ENCODE data around the gene RPL5.

The RPL5 gene

DNA sequence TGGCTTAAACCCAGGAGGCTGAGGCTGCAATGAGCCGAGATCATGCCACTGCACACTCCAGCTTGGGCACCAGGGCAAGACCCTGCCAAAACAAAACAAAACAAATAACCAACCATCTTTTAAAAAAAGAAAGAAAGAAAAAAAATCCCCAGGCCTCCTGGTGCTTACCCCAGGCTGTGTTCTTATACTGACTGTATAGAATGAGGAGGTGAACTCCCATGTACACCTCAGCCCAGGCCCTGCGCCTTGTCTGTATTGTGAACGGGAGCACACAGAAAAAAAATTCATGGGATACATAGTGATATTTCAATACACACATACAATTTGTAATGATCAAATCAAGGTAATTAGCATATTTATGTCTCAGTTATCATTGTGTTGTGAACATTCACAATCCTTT is 14.1 kb downstream of the RPL5 start:
- in situ Hi-C loops (cut with HindIII; ENCODE audit: low pct_ligation_motif_present, low pct_unique_long_range_greater_than_20kb, low sequenced_read_pairs): no loop called here
- DNase-seq: no peak

DNA sequence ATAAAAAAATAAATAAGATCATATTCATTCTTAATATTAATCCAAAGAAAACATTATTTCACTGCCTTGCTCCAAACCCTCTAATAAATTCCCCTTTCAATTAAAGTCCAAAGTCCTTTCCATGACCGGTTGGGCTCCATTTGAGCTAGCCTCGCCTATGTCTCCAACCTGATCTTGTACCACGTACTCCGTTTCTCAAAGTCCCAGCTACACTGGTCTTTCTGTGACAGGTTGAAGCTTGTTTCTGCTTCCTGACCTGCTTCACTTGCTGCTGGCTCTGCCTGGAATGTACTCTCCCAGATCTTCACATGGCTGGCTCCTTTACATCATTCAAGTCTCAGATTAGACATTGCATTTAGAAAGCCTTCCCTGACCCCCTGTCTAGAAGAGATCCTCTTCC is 16.4 kb downstream of the RPL5 start:
- DNase-seq: no peak
- in situ Hi-C loops (cut with HindIII; ENCODE audit: low pct_ligation_motif_present, low pct_unique_long_range_greater_than_20kb, low sequenced_read_pairs): no loop called here

DNA sequence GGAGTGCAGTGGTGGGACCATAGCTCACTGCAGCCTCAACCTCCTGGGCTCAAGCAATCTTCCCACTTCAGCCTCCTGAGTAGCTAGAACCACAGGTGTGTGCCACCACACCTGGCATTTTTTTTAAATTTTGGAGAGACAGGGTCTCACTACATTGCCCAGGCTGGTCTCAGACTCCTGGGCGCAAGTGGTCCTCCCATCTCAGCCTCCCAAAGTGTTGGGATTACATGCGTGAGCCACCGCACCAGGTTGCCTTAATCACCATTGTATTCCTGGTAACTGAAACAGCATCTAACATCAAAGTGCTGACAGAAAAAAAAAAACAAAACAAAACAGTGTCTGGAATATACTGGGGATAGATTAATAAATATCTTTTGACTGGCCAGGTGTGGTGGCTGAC is 18.2 kb downstream of the RPL5 start:
- DNase-seq: no peak
- in situ Hi-C loops (cut with HindIII; ENCODE audit: low pct_ligation_motif_present, low pct_unique_long_range_greater_than_20kb, low sequenced_read_pairs): no loop called here

DNA sequence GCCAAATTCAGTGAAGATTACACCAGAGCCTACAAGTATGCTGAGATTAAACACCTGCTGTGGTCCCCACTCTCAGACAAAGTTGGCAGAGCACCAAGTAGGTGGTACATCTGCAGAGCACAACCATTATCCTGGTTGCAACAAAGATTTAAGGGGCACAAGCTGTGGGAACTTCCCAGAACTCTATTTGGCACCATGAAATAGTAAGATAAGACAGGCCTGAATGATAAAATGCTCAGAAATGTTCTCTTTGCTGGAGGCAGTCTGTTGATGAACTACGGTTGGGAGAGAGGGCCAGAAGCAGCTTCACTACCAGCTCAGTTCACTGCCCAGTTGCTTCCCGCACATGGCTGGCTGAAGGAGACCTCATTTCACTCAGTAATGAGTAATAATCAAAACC is 19.9 kb downstream of the RPL5 start:
- in situ Hi-C loops (cut with HindIII; ENCODE audit: low pct_ligation_motif_present, low pct_unique_long_range_greater_than_20kb, low sequenced_read_pairs): no loop called here
- no peak for DNase-seq

DNA sequence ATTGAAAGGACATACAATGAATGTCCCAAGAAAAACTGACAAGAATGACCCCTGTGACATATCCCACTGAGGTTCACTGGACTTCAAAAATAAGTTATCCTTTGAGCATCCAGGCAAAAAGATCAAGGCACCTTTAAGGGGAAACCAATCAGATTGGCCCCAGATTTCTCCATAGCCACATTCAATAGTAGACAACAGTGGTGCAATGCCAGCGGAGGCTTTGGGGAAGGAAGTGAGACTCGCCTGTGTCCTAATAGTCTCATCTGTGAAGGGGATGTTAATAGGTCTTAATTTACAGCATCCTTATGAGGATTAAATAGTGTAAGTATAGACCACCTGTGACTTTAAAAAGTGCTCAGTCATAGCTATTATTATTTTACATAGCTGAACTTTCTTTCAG is 21.5 kb downstream of the RPL5 start:
- in situ Hi-C loops (cut with HindIII; ENCODE audit: low pct_ligation_motif_present, low pct_unique_long_range_greater_than_20kb, low sequenced_read_pairs): no loop called here
- DNase-seq: no peak

DNA sequence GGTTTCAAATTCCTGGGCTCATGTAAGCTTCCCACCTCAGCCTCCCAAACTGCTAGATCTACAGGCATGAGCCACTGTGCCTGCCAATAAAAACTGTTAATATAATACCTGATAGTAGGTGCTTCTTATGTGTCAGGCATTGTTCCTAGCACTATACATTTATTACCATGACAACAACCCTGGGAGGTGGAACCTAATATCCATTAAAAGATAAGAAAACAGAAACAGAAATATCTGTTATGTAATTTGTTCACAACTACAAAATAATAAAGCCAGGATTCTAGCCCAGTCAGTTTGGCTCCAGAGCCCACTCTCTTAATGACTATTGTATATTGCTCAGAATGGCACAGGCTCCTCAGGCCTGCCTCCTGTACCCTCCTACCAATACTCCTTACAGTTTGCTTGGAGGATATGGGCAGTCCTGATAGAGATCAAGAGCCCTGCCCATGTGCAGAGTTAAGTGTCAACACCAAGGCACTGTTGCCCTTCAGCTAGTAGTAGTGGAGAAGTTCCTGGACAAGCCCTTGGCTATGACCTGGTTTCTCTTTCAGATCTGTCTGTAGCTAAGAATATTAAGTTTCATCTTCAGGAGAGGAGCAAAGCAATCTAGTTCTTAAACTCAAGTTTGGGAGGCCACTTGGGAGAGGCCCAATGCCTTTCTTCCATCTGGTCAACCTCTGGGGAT is 22.4 kb downstream of the RPL5 start:
- DNase-seq: no peak
- in situ Hi-C loops (cut with HindIII; ENCODE audit: low pct_ligation_motif_present, low pct_unique_long_range_greater_than_20kb, low sequenced_read_pairs): no loop called here

DNA sequence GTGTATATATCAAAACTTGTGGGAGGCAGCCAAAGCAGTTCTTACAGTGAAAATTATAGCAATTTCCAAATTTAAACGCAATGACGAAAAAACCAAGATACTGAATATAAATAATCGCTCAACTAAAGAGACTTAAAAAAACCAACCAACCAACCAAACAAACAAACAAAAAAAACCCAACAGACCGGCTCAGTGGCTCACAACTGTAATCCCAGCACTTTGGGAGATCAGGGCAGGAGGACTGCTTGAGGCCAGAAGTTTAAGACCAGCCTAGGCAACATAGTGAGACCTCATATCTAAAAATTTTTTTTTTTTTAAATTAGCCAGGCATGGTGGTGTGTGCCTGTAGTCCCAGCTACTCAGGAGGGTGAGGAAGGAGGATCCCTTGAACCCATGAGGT is 23.4 kb downstream of the RPL5 start:
- DNase-seq: no peak
- in situ Hi-C loops (cut with HindIII; ENCODE audit: low pct_ligation_motif_present, low pct_unique_long_range_greater_than_20kb, low sequenced_read_pairs): no loop called here

DNA sequence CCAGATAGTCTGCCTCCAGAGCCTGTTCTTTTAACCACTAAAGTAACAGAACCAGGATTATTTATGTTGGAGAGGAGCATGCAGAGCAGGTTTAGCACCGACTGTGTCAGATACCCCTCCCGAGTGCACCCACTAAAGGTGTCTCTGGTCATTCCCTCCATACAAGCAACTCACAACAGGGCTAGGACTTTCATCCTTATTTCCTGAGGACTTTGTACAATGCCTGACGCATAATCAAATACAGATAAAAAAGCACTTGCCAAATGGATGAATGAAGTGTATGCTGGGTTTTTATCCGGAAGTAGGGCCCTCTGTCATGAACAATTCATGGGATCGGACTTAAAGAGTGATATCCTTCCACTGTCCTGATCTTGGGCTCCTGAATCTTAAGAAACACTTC is 26.0 kb downstream of the RPL5 start:
- in situ Hi-C loops (cut with HindIII; ENCODE audit: low pct_ligation_motif_present, low pct_unique_long_range_greater_than_20kb, low sequenced_read_pairs): no loop called here
- no peak for DNase-seq

DNA sequence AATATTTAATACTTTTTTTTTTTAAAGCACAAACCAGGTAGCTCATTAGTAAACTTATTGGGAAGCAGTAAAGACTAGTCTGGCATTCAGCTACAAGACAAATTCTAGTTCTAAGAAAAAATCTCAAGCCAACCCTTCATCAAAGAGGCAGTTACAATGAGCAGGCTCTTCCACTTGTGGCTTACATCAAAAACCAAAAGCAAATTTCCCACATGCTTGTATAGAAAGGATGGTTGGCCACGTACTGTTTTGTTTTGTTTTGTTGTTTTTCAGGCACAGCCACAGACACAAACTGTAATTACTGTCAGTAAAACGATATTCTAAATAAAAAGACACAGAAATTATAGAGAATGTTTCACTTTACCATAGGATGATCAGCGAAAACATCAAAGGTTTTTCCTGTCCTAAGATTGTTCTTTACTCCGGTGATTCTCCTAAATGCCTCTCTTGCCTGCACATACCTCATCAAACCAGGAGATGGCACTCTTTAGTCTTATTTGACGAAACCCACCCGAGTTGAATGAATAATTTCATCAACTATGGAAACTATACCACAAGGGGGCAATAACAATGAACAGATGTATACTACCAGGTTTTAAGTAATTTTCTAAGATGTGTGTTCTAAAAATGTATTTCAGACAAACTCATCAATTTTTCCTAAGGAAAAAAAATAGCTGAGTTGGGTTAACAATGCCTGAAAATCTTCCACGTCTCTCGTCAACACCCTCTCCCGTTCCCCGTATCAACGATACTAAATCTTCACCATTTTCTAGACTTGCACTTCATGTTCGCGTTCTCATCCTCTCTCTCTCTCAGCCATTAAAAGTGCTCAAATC is 26.9 kb downstream of the RPL5 start:
- DNase-seq: peak; percentile 80
- in situ Hi-C loops (cut with HindIII; ENCODE audit: low pct_ligation_motif_present, low pct_unique_long_range_greater_than_20kb, low sequenced_read_pairs): no loop called here

DNA sequence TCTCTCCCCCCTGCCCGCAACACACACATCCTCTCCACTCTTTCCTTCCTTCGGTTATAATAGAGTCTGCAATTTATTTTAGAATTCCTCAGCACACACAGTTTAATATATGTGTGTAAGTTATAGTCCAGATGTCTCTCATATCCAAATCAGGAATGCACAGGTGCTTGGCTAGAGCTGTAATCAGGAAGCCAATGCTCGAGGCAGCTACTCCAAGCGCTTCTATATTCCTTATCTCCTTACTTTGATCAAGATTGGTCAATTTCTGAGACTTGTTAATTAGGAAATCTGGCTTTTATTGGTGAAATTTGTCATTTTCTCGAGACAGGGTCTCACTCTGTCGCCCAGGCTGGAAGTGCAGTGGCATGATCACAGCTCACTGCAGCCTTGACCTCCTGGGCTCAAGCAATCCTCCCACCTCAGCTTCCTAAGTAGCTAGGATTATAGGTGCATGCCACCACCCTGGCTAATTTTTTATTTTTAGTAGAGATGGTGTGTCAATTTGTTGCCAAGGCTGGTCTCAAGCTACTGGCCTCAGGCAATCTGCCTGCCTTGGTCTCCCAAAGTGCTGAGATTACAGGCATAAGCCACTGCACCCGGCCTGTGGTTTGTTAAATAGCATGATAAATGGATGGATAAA is 27.7 kb downstream of the RPL5 start:
- in situ Hi-C loops (cut with HindIII; ENCODE audit: low pct_ligation_motif_present, low pct_unique_long_range_greater_than_20kb, low sequenced_read_pairs): no loop called here
- DNase-seq: no peak

DNA sequence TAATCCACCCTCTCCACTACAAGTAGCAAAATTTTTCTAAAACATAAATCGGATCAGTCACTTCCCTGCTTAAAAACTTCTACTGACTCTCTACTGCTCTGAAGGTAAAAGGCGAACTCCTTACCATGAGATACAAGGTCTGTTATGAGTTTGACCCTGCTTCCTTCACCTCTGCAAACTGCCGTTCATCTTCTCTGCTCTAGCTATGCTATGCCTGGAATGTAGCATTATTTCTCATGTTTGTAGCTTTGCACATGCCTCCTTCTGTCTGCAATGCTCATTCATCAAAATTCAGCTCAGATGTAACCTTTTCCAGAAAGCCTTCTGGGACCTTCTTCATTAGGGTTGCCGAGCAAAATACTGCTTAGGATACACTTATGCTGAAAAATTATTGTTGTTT is 30.8 kb downstream of the RPL5 start:
- no peak for DNase-seq
- in situ Hi-C loops (cut with HindIII; ENCODE audit: low pct_ligation_motif_present, low pct_unique_long_range_greater_than_20kb, low sequenced_read_pairs): no loop called here

DNA sequence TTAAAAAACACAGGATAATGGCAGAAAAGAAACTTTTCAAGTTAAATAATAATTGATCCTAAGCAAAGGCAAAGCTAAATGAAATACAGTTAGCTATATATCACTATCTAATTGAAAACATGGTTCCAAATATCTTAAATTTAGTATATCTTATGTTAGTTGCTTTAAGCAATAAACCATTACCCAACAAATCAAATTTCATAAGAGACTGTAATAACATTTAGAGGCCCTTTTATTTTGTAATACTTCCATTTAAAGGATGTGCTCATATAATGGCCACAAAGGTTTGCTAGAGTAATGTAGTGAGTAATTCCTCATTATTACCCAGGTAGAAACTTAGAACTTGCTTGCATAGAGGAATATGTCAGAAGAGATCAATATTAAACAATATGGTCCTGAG is 32.3 kb downstream of the RPL5 start:
- no peak for DNase-seq
- in situ Hi-C loops (cut with HindIII; ENCODE audit: low pct_ligation_motif_present, low pct_unique_long_range_greater_than_20kb, low sequenced_read_pairs): no loop called here

DNA sequence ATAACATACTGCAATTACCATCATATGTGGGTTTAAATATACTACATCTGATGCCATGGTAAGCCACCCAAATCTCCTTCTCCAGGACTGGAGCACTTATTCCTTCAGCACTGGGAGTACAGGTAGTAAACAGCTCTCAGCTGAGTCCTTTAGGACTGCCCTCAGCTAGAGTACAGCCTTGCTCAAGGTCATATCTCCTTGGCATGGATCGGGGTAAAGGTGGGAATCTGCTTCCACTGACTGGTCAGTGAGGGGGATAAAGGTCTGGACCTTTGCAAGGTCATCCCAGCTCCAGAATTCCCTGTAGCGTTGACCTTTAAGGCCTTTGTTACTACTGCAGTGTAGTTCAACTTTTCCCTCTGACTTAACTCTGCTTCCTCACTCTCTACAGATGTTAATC is 38.8 kb downstream of the RPL5 start:
- in situ Hi-C loops (cut with HindIII; ENCODE audit: low pct_ligation_motif_present, low pct_unique_long_range_greater_than_20kb, low sequenced_read_pairs): no loop called here

DNA sequence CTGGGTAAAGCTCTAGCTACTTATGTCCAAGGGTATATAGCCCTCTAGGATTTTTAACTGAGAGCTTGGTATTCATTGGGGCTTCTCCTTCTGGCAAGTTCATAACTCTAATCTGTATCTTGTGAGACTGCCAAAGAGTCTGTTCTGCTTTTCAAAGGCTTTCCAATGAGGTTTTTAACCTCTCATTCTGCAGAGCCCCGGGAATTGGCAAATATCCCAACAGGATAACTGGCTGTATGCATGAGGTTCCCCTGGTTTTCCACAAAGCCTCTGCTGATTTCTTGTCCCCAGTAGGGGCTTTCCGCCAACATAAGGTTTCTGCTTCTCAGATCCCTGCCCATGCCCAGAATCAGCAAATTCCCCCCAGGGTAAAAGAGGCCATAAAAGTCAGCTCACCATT is 40.9 kb downstream of the RPL5 start:
- in situ Hi-C loops (cut with HindIII; ENCODE audit: low pct_ligation_motif_present, low pct_unique_long_range_greater_than_20kb, low sequenced_read_pairs): no loop called here
- DNase-seq: no peak

More for the DNA sequence above, 38.8 kb downstream of the RPL5 start:
- no peak for DNase-seq

DNA sequence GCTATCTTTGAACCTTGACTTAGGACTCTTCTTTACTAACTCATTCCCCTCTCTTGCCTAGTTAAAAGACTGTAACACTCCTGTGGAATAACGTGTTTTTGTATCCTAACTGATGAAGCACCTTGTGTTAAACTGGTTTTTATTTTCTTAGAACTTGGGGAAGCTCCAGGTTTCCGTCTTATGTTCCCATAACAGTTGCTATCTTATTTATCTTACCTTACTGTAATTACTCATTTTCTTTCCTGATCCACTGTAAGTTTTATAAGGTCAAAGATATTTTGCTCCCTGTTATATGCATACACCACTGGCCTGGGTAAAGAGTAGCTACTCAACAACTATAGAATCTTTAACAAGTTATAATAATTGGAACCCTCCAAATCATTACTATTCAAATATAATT is 43.1 kb downstream of the RPL5 start:
- in situ Hi-C loops (cut with HindIII; ENCODE audit: low pct_ligation_motif_present, low pct_unique_long_range_greater_than_20kb, low sequenced_read_pairs): no loop called here
- DNase-seq: no peak

DNA sequence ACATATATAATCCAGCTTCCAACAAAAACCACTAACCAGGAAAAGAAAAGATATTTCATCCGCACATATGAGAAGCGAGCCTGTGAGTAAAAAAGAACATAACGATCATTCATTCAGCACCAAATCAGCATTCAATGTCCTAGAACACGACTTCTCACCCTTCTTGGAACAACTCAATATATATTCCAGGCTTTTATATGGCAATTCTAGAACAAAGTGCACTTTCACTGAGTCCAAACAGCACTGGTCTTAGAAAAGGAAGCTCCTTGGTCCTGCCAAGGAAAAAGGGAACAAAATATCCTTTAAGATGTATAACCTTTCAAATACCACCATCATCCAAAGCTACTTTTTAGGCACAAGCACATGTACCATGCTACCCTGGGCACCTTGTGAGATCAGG is 44.5 kb downstream of the RPL5 start:
- in situ Hi-C loops (cut with HindIII; ENCODE audit: low pct_ligation_motif_present, low pct_unique_long_range_greater_than_20kb, low sequenced_read_pairs): no loop called here
- DNase-seq: no peak

DNA sequence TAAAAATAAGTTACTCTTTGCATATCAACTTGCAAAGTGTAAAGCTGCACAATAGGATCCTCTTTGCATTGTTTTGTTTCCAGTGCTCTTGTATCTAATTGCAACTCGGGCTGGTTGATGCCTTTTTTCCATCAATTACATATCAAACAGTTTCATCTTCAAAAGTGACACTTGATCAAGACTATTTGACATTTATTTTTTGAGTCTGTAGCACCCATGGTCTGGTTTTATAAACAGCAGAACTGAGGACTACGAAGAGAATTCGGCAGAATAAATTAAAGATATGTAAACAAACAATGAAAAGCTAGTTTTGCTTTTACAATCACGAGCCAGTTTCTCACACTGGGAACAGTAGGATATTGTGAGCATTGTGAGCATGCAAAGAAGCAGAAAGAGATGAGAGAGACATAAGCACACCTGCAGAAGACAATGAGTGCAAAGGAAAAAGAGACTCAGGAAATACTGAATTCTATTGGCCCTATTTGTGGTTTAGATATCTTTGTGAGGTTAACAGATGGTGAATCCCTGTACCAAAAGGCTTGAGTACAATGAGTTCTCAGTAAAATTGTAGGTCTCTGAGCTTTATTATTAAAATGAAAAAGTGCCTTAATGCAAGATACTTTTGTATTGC is 45.4 kb downstream of the RPL5 start:
- no peak for DNase-seq
- in situ Hi-C loops (cut with HindIII; ENCODE audit: low pct_ligation_motif_present, low pct_unique_long_range_greater_than_20kb, low sequenced_read_pairs): no loop called here

DNA sequence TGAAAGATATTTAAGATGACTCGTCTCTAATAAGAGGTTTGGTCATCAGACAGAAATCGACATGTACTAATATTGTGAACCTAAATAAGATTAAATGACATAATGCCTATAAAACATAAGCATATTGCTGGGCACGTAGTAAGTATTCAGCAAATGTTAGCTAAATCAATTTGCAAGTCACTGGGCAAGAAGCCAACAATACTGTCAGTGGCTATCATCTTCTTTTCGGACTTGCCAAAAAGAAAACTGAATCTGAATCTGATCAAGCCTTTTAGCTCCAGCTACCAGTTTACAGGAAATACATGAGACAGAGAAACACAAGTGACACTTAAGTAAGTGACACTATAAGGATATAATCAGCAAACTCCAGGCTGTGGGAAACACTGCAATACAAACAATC is 46.0 kb downstream of the RPL5 start:
- in situ Hi-C loops (cut with HindIII; ENCODE audit: low pct_ligation_motif_present, low pct_unique_long_range_greater_than_20kb, low sequenced_read_pairs): no loop called here
- no peak for DNase-seq

DNA sequence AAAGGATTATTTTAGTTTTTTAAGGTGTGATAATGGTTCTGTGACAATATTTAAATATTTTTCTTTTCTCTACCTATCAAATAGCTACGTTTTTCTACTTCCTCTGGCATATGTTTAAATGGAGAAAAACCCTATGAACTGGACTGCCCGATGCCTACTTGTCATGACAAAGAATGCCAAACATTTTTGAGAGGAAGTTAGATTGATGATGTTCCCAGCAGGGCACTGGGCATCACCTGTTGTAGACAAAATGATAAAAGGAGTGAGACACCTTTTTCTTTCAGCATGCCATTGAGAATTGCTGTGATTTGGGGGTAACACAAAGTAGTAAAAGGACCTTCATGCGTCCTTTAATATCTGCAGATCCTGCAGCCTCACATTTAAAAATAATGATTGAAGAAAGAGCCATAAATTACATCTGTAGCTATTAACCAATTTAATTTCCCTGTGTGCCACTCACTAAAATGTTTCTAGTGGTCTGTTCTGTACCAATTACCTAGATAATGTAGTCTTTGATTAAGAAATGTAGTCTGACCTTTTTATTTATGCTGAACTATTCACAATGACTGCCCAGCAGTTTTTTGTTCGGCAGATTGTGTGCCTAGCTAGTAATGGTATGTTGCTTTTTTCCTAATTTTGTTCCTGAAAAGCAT is 47.6 kb downstream of the RPL5 start:
- no peak for DNase-seq
- in situ Hi-C loops (cut with HindIII; ENCODE audit: low pct_ligation_motif_present, low pct_unique_long_range_greater_than_20kb, low sequenced_read_pairs): no loop called here
